Measurements from ENCODE around the gene ERI3.

The ERI3 gene

DNA sequence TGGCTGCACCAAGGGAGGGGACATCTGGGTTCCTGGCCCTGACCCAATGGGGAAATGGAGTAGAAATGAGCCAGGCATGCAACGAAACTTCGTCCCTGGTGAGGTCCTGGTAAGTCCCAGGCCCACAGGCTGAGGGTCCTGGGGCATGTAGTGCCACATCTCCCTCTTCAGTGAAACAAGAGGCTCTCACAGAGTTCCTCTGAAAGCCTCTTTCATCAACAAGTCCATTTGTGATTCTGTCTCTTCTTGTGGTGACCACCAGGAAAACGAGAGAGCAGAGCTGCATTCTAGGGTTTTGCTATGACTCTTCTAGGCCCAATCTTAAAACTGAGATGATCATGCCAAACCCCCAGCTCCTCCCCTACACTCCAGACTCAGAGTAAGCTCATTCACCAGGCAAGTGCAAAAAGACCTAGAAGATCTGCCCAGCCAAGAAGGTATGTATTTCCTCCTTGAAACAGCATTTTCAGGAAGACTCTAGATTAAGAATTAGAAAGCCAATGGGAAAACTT is 25.7 kb upstream of the ERI3 start:
- TF ChIP-seq, protein P1, sequence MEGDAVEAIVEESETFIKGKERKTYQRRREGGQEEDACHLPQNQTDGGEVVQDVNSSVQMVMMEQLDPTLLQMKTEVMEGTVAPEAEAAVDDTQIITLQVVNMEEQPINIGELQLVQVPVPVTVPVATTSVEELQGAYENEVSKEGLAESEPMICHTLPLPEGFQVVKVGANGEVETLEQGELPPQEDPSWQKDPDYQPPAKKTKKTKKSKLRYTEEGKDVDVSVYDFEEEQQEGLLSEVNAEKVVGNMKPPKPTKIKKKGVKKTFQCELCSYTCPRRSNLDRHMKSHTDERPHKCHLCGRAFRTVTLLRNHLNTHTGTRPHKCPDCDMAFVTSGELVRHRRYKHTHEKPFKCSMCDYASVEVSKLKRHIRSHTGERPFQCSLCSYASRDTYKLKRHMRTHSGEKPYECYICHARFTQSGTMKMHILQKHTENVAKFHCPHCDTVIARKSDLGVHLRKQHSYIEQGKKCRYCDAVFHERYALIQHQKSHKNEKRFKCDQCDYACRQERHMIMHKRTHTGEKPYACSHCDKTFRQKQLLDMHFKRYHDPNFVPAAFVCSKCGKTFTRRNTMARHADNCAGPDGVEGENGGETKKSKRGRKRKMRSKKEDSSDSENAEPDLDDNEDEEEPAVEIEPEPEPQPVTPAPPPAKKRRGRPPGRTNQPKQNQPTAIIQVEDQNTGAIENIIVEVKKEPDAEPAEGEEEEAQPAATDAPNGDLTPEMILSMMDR (IDR thresholded peaks at IDR 0.05; ENCODE audit: insufficient read depth, low read length, missing control alignments), result no peak
- ChIA-PET CTCF (interaction anchor here (0.7 to 8.7 kb wide), 3 partner anchors 191 to 271 kb away, joined by 3 to 138 read pairs (median 67); no protein-coding TSS in a partner anchor), POLR2A (no interaction called here)
- H3K4me3 ChIP-seq (ENCODE audit: low read depth, low read length), result no peak overlapping the region
- no peak for DNase-seq (ENCODE audit: low read depth, low spot score)

DNA sequence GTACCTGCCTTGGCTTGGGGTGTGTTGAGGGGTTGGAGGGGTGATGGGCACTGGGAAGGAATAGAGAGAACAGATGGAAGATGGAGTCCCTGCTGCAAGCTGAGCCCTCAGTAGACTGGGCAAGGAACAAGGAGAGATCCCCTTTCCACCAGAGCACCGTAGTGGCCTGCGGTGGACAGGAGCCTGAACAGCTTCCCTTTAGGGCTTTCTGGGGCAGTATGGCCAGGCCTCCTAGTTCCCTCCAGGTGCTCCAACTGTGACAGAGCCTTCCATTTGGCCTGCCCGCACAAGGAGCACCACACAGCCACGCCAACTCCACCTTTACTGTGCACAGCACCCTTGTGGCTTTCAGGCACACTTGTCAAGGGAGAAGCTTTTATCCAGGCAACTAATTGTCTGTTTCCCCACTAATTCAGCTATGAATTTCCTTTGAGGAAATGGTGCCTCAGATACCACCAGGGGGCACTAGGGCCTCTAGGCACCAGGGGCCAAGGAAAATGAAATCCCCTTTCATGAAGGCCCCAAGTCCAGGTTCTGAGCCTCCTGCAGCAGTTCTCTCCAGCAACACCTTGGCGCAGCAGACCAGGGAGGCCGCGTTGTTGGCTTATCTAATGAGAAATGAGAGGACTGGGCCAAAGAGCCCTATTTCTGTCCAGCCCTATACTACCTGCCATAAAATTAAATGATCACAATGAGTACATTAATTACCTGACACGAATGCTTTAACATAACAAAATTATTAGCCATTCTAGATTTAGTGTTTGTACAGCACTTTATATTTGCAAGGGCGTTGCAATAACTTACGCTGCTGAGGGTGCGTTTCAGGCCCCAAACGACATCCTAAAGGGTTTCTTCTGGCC is 23.1 kb upstream of the ERI3 start:
- CTCF ChIA-PET, result interaction anchor here (0.7 to 8.7 kb wide), 34 partner anchors 10 to 273 kb away, joined by 3 to 138 read pairs (median 4); no protein-coding TSS in a partner anchor
- POLR2A ChIA-PET, result no interaction called here
- TF ChIP-seq, protein P1 (IDR thresholded peaks at IDR 0.05; ENCODE audit: insufficient read depth, low read length, missing control alignments), result peak; percentile 72
- H3K4me3 ChIP-seq (ENCODE audit: low read depth, low read length), result no peak overlapping the region
- no peak for DNase-seq (ENCODE audit: low read depth, low spot score)

DNA sequence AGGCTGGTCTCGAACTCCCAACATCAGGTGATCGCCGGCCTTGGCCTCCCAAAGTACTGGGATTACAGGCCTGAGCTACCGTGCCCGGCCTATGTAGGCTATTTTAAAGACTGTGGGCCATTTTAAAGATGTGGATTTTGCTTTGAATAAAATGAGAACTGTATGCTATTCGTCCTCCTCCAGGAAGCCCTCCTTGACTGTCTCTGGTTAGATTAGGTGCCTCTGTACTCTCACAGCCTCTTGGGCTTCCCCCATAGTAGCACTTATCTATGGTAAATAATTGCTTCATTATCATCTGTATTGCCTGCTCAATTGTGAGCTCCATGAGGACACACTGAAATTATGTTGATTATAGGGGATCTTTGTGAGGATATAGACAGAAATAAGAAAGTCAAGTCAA is 20.5 kb upstream of the ERI3 start:
- ChIA-PET POLR2A (no interaction called here), CTCF (interaction anchor here (8.7 kb wide), 1 partner anchor 219 kb away, joined by 138 read pairs; no protein-coding TSS in a partner anchor)
- TF ChIP-seq, protein P1 (IDR thresholded peaks at IDR 0.05; ENCODE audit: insufficient read depth, low read length, missing control alignments), result no peak
- DNase-seq (ENCODE audit: low read depth, low spot score), result no peak
- no peak overlapping the region for H3K4me3 ChIP-seq (ENCODE audit: low read depth, low read length)

DNA sequence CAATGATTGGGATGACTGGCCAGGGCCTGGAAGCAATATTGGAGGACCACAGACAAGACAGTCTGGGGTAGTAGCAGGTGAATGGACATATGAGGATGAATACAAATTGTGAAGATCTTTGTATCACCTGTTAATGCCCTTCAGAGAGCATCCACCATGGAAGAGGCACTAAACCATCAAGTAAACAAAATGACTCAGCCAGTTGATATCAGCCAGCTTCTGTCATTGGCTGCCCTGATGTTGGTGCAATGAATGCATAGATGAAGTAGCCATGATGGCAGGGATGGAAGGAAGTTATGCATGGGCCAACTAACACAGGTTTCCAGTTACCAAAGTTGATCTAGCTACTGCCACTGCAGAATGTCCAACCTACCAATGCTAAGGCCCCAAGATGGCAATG is 16.1 kb upstream of the ERI3 start:
- ChIA-PET POLR2A (no interaction called here), CTCF (no interaction called here)
- no peak for DNase-seq (ENCODE audit: low read depth, low spot score)
- H3K4me3 ChIP-seq (ENCODE audit: low read depth, low read length), result no peak overlapping the region
- TF ChIP-seq, protein P1 (IDR thresholded peaks at IDR 0.05; ENCODE audit: insufficient read depth, low read length, missing control alignments), result no peak

DNA sequence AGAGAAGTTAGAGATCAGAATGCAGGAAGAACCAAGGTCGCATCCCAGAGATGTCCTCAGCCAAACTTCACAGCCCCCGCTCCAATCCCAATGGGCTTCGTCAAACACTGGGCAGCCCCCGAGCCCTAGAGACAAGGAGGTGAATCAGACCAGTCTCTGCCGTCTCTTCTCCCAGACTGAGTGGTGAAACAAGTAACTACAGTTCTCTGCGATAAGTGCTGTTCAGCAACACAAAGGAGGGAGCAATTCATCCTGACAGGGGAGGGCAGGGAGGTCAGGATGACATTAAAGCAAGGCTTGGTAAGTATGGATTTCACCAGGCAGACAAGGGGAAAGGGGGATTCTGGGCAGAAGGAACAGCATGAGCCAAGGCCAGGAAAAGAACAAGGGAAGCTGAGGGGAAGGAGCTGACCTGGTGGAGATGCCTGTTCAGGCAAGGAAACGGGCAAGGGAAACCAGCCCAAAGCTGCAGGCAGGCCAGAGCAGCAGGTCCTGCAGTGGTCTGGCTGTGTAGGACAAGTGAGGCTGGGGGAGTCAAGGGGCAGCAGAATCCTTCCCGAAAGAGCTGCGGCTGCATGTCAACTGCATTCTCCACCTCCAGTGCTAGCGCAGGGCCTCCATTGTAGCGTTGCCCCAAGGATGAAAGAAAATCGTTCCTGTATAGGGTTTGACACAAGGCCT is 13.6 kb upstream of the ERI3 start:
- no peak for DNase-seq (ENCODE audit: low read depth, low spot score)
- H3K4me3 ChIP-seq (ENCODE audit: low read depth, low read length), result no peak overlapping the region
- ChIA-PET POLR2A (no interaction called here), CTCF (interaction anchor here (1.1 to 5.8 kb wide), 3 partner anchors 8 to 227 kb away, joined by 3 to 38 read pairs (median 5); no protein-coding TSS in a partner anchor)
- TF ChIP-seq, protein P1 (IDR thresholded peaks at IDR 0.05; ENCODE audit: insufficient read depth, low read length, missing control alignments), result no peak

DNA sequence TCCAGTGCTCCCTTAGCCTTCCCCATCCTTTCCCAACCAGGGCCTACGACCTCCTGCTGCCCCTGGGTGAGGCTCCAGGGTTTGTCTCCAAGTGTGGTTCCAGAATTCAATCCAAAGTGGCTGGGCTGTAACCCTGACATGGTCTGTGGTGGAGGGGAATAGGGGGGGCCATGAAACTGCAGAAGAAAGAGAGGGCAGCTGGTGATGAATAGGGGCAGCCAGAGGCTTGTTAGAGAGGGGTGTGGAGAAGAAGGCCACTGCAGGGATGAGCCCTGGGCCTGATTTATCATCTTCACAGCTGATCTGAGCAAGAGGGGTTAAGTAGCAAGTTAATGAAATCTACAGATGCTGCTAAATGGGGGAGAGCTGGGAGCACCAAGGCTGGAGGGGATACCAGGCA is 12.9 kb upstream of the ERI3 start:
- TF ChIP-seq, protein P1 (IDR thresholded peaks at IDR 0.05; ENCODE audit: insufficient read depth, low read length, missing control alignments), result no peak
- POLR2A ChIA-PET, result no interaction called here
- CTCF ChIA-PET, result interaction anchor here (1.1 to 5.8 kb wide), 2 partner anchors 11 to 227 kb away, joined by 3 to 38 read pairs; no protein-coding TSS in a partner anchor
- no peak for DNase-seq (ENCODE audit: low read depth, low spot score)
- H3K4me3 ChIP-seq (ENCODE audit: low read depth, low read length), result no peak overlapping the region
